HG02642 (cell line): ENCODE data around the gene SLF2.
"Not testable (repeated sequence)": the region's sequence is repeated elsewhere in the genome, so short reads cannot be mapped to it uniquely, and the experiment has no call there.

ENCODE experiments used
- ATAC-seq: cut with Tn5 transposase; IDR thresholded peaks from one replicate; pipeline ENCODE4 v1.9.1; 2021; ENCODE audit warnings: mild to moderate bottlenecking; ENCODE audit not compliant: unreplicated experiment, poor library complexity

Gene SLF2

GRCh38 chr10:100972904-100973535, 60.3 kb downstream of the SLF2 start:
- ATAC-seq = no peak

GRCh38 chr10:100975397-100975796, 62.6 kb downstream of the SLF2 start:
- ATAC-seq = not testable (repeated sequence)

GRCh38 chr10:100976906-100977305, 64.1 kb downstream of the SLF2 start:
- no peak for ATAC-seq

GRCh38 chr10:100977436-100977835, 64.7 kb downstream of the SLF2 start:
- no peak for ATAC-seq

- ATAC-seq = no peak
Observed at GRCh38 chr10:100978121-100978900, 65.5 kb downstream of the SLF2 start.

- no peak for ATAC-seq
Observed at GRCh38 chr10:100978901-100979195, 66.1 kb downstream of the SLF2 start.

- no peak for ATAC-seq
Observed at GRCh38 chr10:100979791-100980272, 67.1 kb downstream of the SLF2 start.

- ATAC-seq = no peak
Observed at GRCh38 chr10:100980311-100980710, 67.5 kb downstream of the SLF2 start.

GRCh38 chr10:100980711-100981110, 67.9 kb downstream of the SLF2 start:
- ATAC-seq = no peak

GRCh38 chr10:100981178-100981772, 68.5 kb downstream of the SLF2 start:
- no peak for ATAC-seq

GRCh38 chr10:100982916-100983830, 70.4 kb downstream of the SLF2 start:
- no peak for ATAC-seq

- no peak for ATAC-seq
Observed at GRCh38 chr10:100983868-100984671, 71.3 kb downstream of the SLF2 start.

- no peak for ATAC-seq
Observed at GRCh38 chr10:100984672-100985177, 72.0 kb downstream of the SLF2 start.

GRCh38 chr10:100985336-100985735, 72.6 kb downstream of the SLF2 start:
- ATAC-seq = no peak

GRCh38 chr10:100986623-100986951, 73.8 kb downstream of the SLF2 start:
- ATAC-seq = no peak

GRCh38 chr10:100986952-100987684, 74.4 kb downstream of the SLF2 start, which contains the start of the genes MRPL43 and TWNK:
Gene MRPL43 (minus strand): TSS chr10:100987497. CDS start chr10:100987443, 54 bp downstream.
Gene TWNK (plus strand): TSS chr10:100987543. CDS start chr10:100988211, 668 bp downstream.
- peak; percentile 82 for ATAC-seq

GRCh38 chr10:100987685-100988049, 74.9 kb downstream of the SLF2 start:
- ATAC-seq = no peak

- no peak for ATAC-seq
Observed at GRCh38 chr10:100988166-100988565, 75.4 kb downstream of the SLF2 start.

- ATAC-seq = no peak
Observed at GRCh38 chr10:100989088-100989487, 76.3 kb downstream of the SLF2 start.
